ENCODE results near the gene MRGPRD.

The MRGPRD gene

GRCh38 chr11:68996376-68997123, 15.8 kb upstream of the MRGPRD start:
- Histone ChIP-seq H3K36me3 (ENCODE audit: control insufficient read depth, insufficient read depth, low read length) (no peaks in the 10 kb centered on the region), H3K4me1 (ENCODE audit: control insufficient read depth, insufficient read depth, low read length) (peaks cover 5% of the 10 kb centered on the region), H3K9me3 (ENCODE audit: control insufficient read depth, low read length) (no peaks in the 10 kb centered on the region), H3K27me3 (ENCODE audit: control insufficient read depth, insufficient read depth, low read length) (peaks cover 8% of the 10 kb centered on the region), H3K9ac (ENCODE audit: low read length) (no peak overlapping the region), H3K4me3 (ENCODE audit: low read length) (no peak overlapping the region)

GRCh38 chr11:68994894-68995285, 14.1 kb upstream of the MRGPRD start:
- no peaks in the 10 kb centered on the region for H3K36me3 ChIP-seq (ENCODE audit: control insufficient read depth, insufficient read depth, low read length)
- H3K9ac ChIP-seq (ENCODE audit: low read length), result no peak overlapping the region
- no peak overlapping the region for H3K4me3 ChIP-seq (ENCODE audit: low read length)
- peaks cover 13% of the 10 kb centered on the region for H3K27me3 ChIP-seq (ENCODE audit: control insufficient read depth, insufficient read depth, low read length)
- H3K9me3 ChIP-seq (ENCODE audit: control insufficient read depth, low read length), result no peaks in the 10 kb centered on the region
- H3K4me1 ChIP-seq (ENCODE audit: control insufficient read depth, insufficient read depth, low read length), result no peaks in the 10 kb centered on the region

GRCh38 chr11:68994161-68994893, 13.5 kb upstream of the MRGPRD start:
- Histone ChIP-seq H3K27me3 (ENCODE audit: control insufficient read depth, insufficient read depth, low read length) (peaks cover 13% of the 10 kb centered on the region), H3K4me3 (ENCODE audit: low read length) (no peak overlapping the region), H3K4me1 (ENCODE audit: control insufficient read depth, insufficient read depth, low read length) (no peaks in the 10 kb centered on the region), H3K9ac (ENCODE audit: low read length) (no peak overlapping the region), H3K9me3 (ENCODE audit: control insufficient read depth, low read length) (no peaks in the 10 kb centered on the region), H3K36me3 (ENCODE audit: control insufficient read depth, insufficient read depth, low read length) (no peaks in the 10 kb centered on the region)

GRCh38 chr11:68993546-68993945, 12.8 kb upstream of the MRGPRD start:
- Histone ChIP-seq H3K4me1 (ENCODE audit: control insufficient read depth, insufficient read depth, low read length) (no peaks in the 10 kb centered on the region), H3K9me3 (ENCODE audit: control insufficient read depth, low read length) (no peaks in the 10 kb centered on the region), H3K27me3 (ENCODE audit: control insufficient read depth, insufficient read depth, low read length) (peaks cover 13% of the 10 kb centered on the region), H3K4me3 (ENCODE audit: low read length) (no peak overlapping the region), H3K36me3 (ENCODE audit: control insufficient read depth, insufficient read depth, low read length) (no peaks in the 10 kb centered on the region), H3K9ac (ENCODE audit: low read length) (no peak overlapping the region)

- Histone ChIP-seq H3K36me3 (ENCODE audit: control insufficient read depth, insufficient read depth, low read length) (no peaks in the 10 kb centered on the region), H3K9me3 (ENCODE audit: control insufficient read depth, low read length) (no peaks in the 10 kb centered on the region), H3K4me3 (ENCODE audit: low read length) (no peak overlapping the region), H3K9ac (ENCODE audit: low read length) (no peak overlapping the region), H3K27me3 (ENCODE audit: control insufficient read depth, insufficient read depth, low read length) (peaks cover 13% of the 10 kb centered on the region), H3K4me1 (ENCODE audit: control insufficient read depth, insufficient read depth, low read length) (no peaks in the 10 kb centered on the region)
Observed at GRCh38 chr11:68992743-68993255, 12.0 kb upstream of the MRGPRD start.

- no peaks in the 10 kb centered on the region for H3K4me1 ChIP-seq (ENCODE audit: control insufficient read depth, insufficient read depth, low read length)
- peaks cover 13% of the 10 kb centered on the region for H3K27me3 ChIP-seq (ENCODE audit: control insufficient read depth, insufficient read depth, low read length)
- H3K4me3 ChIP-seq (ENCODE audit: low read length), result no peak overlapping the region
- no peaks in the 10 kb centered on the region for H3K9me3 ChIP-seq (ENCODE audit: control insufficient read depth, low read length)
- H3K9ac ChIP-seq (ENCODE audit: low read length), result no peak overlapping the region
- H3K36me3 ChIP-seq (ENCODE audit: control insufficient read depth, insufficient read depth, low read length), result no peaks in the 10 kb centered on the region
Observed at GRCh38 chr11:68990995-68991780, 10.4 kb upstream of the MRGPRD start.

- Histone ChIP-seq H3K4me1 (ENCODE audit: control insufficient read depth, insufficient read depth, low read length) (no peaks in the 10 kb centered on the region), H3K27me3 (ENCODE audit: control insufficient read depth, insufficient read depth, low read length) (peaks cover 13% of the 10 kb centered on the region), H3K9me3 (ENCODE audit: control insufficient read depth, low read length) (no peaks in the 10 kb centered on the region), H3K4me3 (ENCODE audit: low read length) (no peak overlapping the region), H3K9ac (ENCODE audit: low read length) (no peak overlapping the region), H3K36me3 (ENCODE audit: control insufficient read depth, insufficient read depth, low read length) (no peaks in the 10 kb centered on the region)
Observed at GRCh38 chr11:68989936-68990606, 9.3 kb upstream of the MRGPRD start.

- no peaks in the 10 kb centered on the region for H3K36me3 ChIP-seq (ENCODE audit: control insufficient read depth, insufficient read depth, low read length)
- no peak overlapping the region for H3K4me3 ChIP-seq (ENCODE audit: low read length)
- peaks cover 13% of the 10 kb centered on the region for H3K27me3 ChIP-seq (ENCODE audit: control insufficient read depth, insufficient read depth, low read length)
- H3K4me1 ChIP-seq (ENCODE audit: control insufficient read depth, insufficient read depth, low read length), result no peaks in the 10 kb centered on the region
- H3K9me3 ChIP-seq (ENCODE audit: control insufficient read depth, low read length), result no peaks in the 10 kb centered on the region
- no peak overlapping the region for H3K9ac ChIP-seq (ENCODE audit: low read length)
Observed at GRCh38 chr11:68988491-68988890, 7.7 kb upstream of the MRGPRD start.

GRCh38 chr11:68987211-68987610, 6.4 kb upstream of the MRGPRD start:
- Histone ChIP-seq H3K27me3 (ENCODE audit: control insufficient read depth, insufficient read depth, low read length) (peaks cover 6% of the 10 kb centered on the region), H3K9ac (ENCODE audit: low read length) (no peak overlapping the region), H3K4me3 (ENCODE audit: low read length) (no peak overlapping the region), H3K9me3 (ENCODE audit: control insufficient read depth, low read length) (no peaks in the 10 kb centered on the region), H3K36me3 (ENCODE audit: control insufficient read depth, insufficient read depth, low read length) (no peaks in the 10 kb centered on the region), H3K4me1 (ENCODE audit: control insufficient read depth, insufficient read depth, low read length) (no peaks in the 10 kb centered on the region)

- H3K4me1 ChIP-seq (ENCODE audit: control insufficient read depth, insufficient read depth, low read length), result no peaks in the 10 kb centered on the region
- no peaks in the 10 kb centered on the region for H3K9me3 ChIP-seq (ENCODE audit: control insufficient read depth, low read length)
- no peaks in the 10 kb centered on the region for H3K36me3 ChIP-seq (ENCODE audit: control insufficient read depth, insufficient read depth, low read length)
- H3K9ac ChIP-seq (ENCODE audit: low read length), result no peak overlapping the region
- H3K4me3 ChIP-seq (ENCODE audit: low read length), result no peak overlapping the region
- H3K27me3 ChIP-seq (ENCODE audit: control insufficient read depth, insufficient read depth, low read length), result peaks cover 4% of the 10 kb centered on the region
Observed at GRCh38 chr11:68983801-68984200, 3.0 kb upstream of the MRGPRD start.

GRCh38 chr11:68982134-68982533, 1.3 kb upstream of the MRGPRD start:
- no peak overlapping the region for H3K9ac ChIP-seq (ENCODE audit: low read length)
- H3K9me3 ChIP-seq (ENCODE audit: control insufficient read depth, low read length), result no peaks in the 10 kb centered on the region
- H3K36me3 ChIP-seq (ENCODE audit: control insufficient read depth, insufficient read depth, low read length), result no peaks in the 10 kb centered on the region
- peaks cover 7% of the 10 kb centered on the region for H3K27me3 ChIP-seq (ENCODE audit: control insufficient read depth, insufficient read depth, low read length)
- no peak overlapping the region for H3K4me3 ChIP-seq (ENCODE audit: low read length)
- no peaks in the 10 kb centered on the region for H3K4me1 ChIP-seq (ENCODE audit: control insufficient read depth, insufficient read depth, low read length)
